MCF 10A (cell line): ENCODE data around the gene SMC6. TPM values are rescaled to one million over a fixed set of nuclear protein-coding genes. Genes with fewer than 3 reads are reported as not detected.

Experiments
- BruUV-seq: library from RNA; stranded (reverse); fragments of 400-500 nt; replicated peaks from 2 replicates; lab custom pipeline; 2021; lab: Mats Ljungman, UMichigan
- CTCF ChIA-PET: fragments of 300-600 bp; sonication (Branson Sonifier 250); formaldehyde crosslinking; extraction: SDS; loops from one replicate; lab custom pipeline; 2021; ENCODE audit warnings: antibody characterized with exemption, inconsistent platforms; lab: Yijun Ruan, JAX
- POLR2A ChIA-PET: fragments of 300-600, 350-650 bp; sonication (Branson Sonifier 250); formaldehyde crosslinking; extraction: SDS; loops from one replicate; lab custom pipeline; 2020; ENCODE audit warnings: antibody characterized with exemption, inconsistent platforms; lab: Yijun Ruan, JAX
- DNase-seq: peaks from one replicate; pipeline ENCODE4 v3.0.0-alpha.2; 2018; ENCODE audit not compliant: unreplicated experiment
- H3K27ac Mint-ChIP-seq: one replicate; pipeline ENCODE4 v1.8.0; 2022; ENCODE audit warnings: mild to moderate bottlenecking, low read depth, mixed read lengths; ENCODE audit not compliant: unreplicated experiment
- H3K27me3 Mint-ChIP-seq: one replicate; pipeline ENCODE4 v1.8.0; 2022; ENCODE audit warnings: mixed read lengths; ENCODE audit not compliant: insufficient read depth, unreplicated experiment
- H3K36me3 Mint-ChIP-seq: one replicate; pipeline ENCODE4 v1.8.0; 2022; ENCODE audit warnings: mild to moderate bottlenecking, moderate library complexity, mixed read lengths; ENCODE audit not compliant: insufficient read depth, unreplicated experiment
- H3K4me1 Mint-ChIP-seq: one replicate; pipeline ENCODE4 v1.8.0; 2022; ENCODE audit warnings: mixed read lengths; ENCODE audit not compliant: insufficient read depth, unreplicated experiment
- H3K4me3 Mint-ChIP-seq: one replicate; pipeline ENCODE4 v1.8.0; 2022; ENCODE audit warnings: mild to moderate bottlenecking, moderate library complexity, mixed read lengths; ENCODE audit not compliant: unreplicated experiment
- H3K9me3 Mint-ChIP-seq: one replicate; pipeline ENCODE4 v1.8.0; 2022; ENCODE audit warnings: mixed read lengths; ENCODE audit not compliant: unreplicated experiment
- intact Hi-C: fragments of 100-400 bp; cut with micrococcal nuclease; formaldehyde crosslinking; loops from 2 replicates; pipeline ENCODE4 v1.14.1; 2022
- total RNA-seq: library from RNA; stranded (reverse); gene quantifications from 2 replicates; pipeline ENCODE4 v1.2.3, GENCODE V29; 2022
- TF ChIP-seq, protein P1 (sequence below): fragments of 200-600 bp; IDR thresholded peaks from one replicate; pipeline ENCODE4 v1.8.0; 2022; ENCODE audit warnings: antibody characterized with exemption, mild to moderate bottlenecking; ENCODE audit not compliant: unreplicated experiment

SMC6 gene
- total RNA-seq, 1 experiment from 2014 or later, result 24.7 TPM

GRCh38 chr2:17710547-17711248, 42.9 kb downstream of the SMC6 start:
- H3K4me3 Mint-ChIP-seq, result no peak overlapping the region
- intact Hi-C loops, result no loop called here
- no TSS peak for BruUV-seq
- H3K27ac Mint-ChIP-seq, result no peak overlapping the region
- no peaks in the 10 kb centered on the region for H3K27me3 Mint-ChIP-seq
- no peak for DNase-seq
- TF ChIP-seq, protein P1, sequence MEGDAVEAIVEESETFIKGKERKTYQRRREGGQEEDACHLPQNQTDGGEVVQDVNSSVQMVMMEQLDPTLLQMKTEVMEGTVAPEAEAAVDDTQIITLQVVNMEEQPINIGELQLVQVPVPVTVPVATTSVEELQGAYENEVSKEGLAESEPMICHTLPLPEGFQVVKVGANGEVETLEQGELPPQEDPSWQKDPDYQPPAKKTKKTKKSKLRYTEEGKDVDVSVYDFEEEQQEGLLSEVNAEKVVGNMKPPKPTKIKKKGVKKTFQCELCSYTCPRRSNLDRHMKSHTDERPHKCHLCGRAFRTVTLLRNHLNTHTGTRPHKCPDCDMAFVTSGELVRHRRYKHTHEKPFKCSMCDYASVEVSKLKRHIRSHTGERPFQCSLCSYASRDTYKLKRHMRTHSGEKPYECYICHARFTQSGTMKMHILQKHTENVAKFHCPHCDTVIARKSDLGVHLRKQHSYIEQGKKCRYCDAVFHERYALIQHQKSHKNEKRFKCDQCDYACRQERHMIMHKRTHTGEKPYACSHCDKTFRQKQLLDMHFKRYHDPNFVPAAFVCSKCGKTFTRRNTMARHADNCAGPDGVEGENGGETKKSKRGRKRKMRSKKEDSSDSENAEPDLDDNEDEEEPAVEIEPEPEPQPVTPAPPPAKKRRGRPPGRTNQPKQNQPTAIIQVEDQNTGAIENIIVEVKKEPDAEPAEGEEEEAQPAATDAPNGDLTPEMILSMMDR, result no peak
- no peaks in the 10 kb centered on the region for H3K9me3 Mint-ChIP-seq
- H3K36me3 Mint-ChIP-seq, result peaks cover 34% of the 10 kb centered on the region
- CTCF ChIA-PET, result no interaction called here
- POLR2A ChIA-PET, result no interaction called here
- H3K4me1 Mint-ChIP-seq, result no peaks in the 10 kb centered on the region

- Mint-ChIP-seq H3K4me1 (no peaks in the 10 kb centered on the region), H3K27me3 (no peaks in the 10 kb centered on the region), H3K27ac (no peak overlapping the region), H3K9me3 (no peaks in the 10 kb centered on the region), H3K4me3 (no peak overlapping the region), H3K36me3 (peaks cover 35% of the 10 kb centered on the region)
- BruUV-seq, result no TSS peak
- intact Hi-C loops, result no loop called here
- CTCF ChIA-PET, result interaction anchor here (2.3 kb wide), 1 partner anchor 9 kb away, joined by 23 read pairs; no protein-coding TSS in a partner anchor
- no peak for DNase-seq
- TF ChIP-seq, protein P1, result no peak
- POLR2A ChIA-PET, result no interaction called here
These were observed 43.7 kb downstream of the SMC6 start for GRCh38 chr2:17709897-17710296.

GRCh38 chr2:17708501-17708900, 45.1 kb downstream of the SMC6 start:
- POLR2A ChIA-PET, result no interaction called here
- CTCF ChIA-PET, result interaction anchor here (0.7 to 2.3 kb wide), 6 partner anchors 11 to 1101 kb away, joined by 3 to 23 read pairs (median 3); no protein-coding TSS in a partner anchor
- Mint-ChIP-seq H3K27ac (no peak overlapping the region), H3K9me3 (no peaks in the 10 kb centered on the region), H3K27me3 (no peaks in the 10 kb centered on the region), H3K36me3 (peaks cover 32% of the 10 kb centered on the region), H3K4me1 (no peaks in the 10 kb centered on the region), H3K4me3 (no peak overlapping the region)
- intact Hi-C loops, result no loop called here
- TF ChIP-seq, protein P1, result no peak
- DNase-seq, result no peak
- BruUV-seq, result no TSS peak

DNA sequence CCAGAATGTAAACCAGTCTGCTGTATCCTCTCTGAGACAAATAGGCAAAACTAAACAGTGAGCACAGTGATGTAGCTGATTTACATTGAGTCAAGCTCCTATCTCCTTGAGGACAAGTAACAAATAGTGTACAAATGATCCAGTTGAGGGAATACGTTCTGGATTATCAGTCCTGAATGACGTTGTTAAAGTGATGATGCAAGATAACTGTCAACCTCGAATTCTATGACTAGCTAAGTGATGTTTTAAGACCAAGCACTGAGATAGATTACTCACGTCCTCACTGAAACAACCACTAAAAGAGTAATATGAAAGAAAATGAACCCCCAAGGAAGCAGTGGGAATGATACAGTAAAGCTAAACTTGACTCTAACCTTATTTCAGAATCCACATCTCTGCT, 46.8 kb downstream of the SMC6 start:
- no TSS peak for BruUV-seq
- H3K4me1 Mint-ChIP-seq, result no peaks in the 10 kb centered on the region
- no peak overlapping the region for H3K4me3 Mint-ChIP-seq
- peaks cover 23% of the 10 kb centered on the region for H3K36me3 Mint-ChIP-seq
- no peaks in the 10 kb centered on the region for H3K27me3 Mint-ChIP-seq
- H3K27ac Mint-ChIP-seq, result no peak overlapping the region
- CTCF ChIA-PET, result interaction anchor here (0.5 to 0.7 kb wide), 3 partner anchors 12 to 54 kb away, joined by 3 to 4 read pairs (median 3); no protein-coding TSS in a partner anchor
- no peaks in the 10 kb centered on the region for H3K9me3 Mint-ChIP-seq
- POLR2A ChIA-PET, result no interaction called here
- intact Hi-C loops, result no loop called here
- DNase-seq, result no peak
- TF ChIP-seq, protein P1, result no peak
